LNCaP clone FGC (cell line): ENCODE data around the gene EIF4A3.
A peak's percentile ranks its signal among the peaks of the same experiment; 100 is the strongest.

Experiments
- DNase-seq: peaks from one replicate; pipeline ENCODE4 v3.0.0-alpha.2; 2011; ENCODE audit warnings: low read depth
- H3K4me3 ChIP-seq: 2 replicates; pipeline ENCODE4 v1.5.1; 2011; ENCODE audit warnings: mild to moderate bottlenecking, low read depth, low read length, control low read depth
- CTCF ChIP-seq: IDR thresholded peaks from 2 replicates; pipeline ENCODE4 v1.5.1; 2012; ENCODE audit warnings: mild to moderate bottlenecking; ENCODE audit not compliant: control insufficient read depth, insufficient read depth; ENCODE audit errors: extremely low read depth

The EIF4A3 gene

GRCh38 chr17:80125656-80126448, 21.1 kb downstream of the EIF4A3 start:
- DNase-seq, result no peak
- no peak for TF ChIP-seq CTCF
- H3K4me3 ChIP-seq, result no peak overlapping the region

GRCh38 chr17:80124351-80124981, 22.5 kb downstream of the EIF4A3 start:
- DNase-seq, result no peak
- H3K4me3 ChIP-seq, result no peak overlapping the region
- TF ChIP-seq CTCF, result peak; percentile 27; the same call in 1 of the 2 replicates

GRCh38 chr17:80123791-80124190, 23.1 kb downstream of the EIF4A3 start:
- no peak for TF ChIP-seq CTCF
- no peak overlapping the region for H3K4me3 ChIP-seq
- DNase-seq, result no peak

GRCh38 chr17:80122926-80123505, 23.9 kb downstream of the EIF4A3 start:
- TF ChIP-seq CTCF, result no peak
- H3K4me3 ChIP-seq, result no peak overlapping the region
- no peak for DNase-seq

GRCh38 chr17:80122026-80122575, 24.8 kb downstream of the EIF4A3 start:
- H3K4me3 ChIP-seq, result no peak overlapping the region
- no peak for TF ChIP-seq CTCF
- DNase-seq, result no peak

GRCh38 chr17:80119839-80120238, 27.1 kb downstream of the EIF4A3 start:
- no peak for TF ChIP-seq CTCF
- DNase-seq, result no peak
- no peak overlapping the region for H3K4me3 ChIP-seq
